ENCODE results near the gene SHOX.

GRCh38 chrX:633985-634958, 3.7 kb downstream of the SHOX start:
- TF ChIP-seq CTCF (IDR thresholded peaks at IDR 0.05 in 2 of 3, conservative IDR thresholded peaks at IDR 0.05 in 1 of 3; ENCODE audit: control insufficient read depth in 2 of 3, extremely low read depth in 1 of 3, insufficient read depth in 1 of 3, low read depth in 3 of 3, low read length in 3 of 3) (no peak), POLR2A (IDR thresholded peaks at IDR 0.05; ENCODE audit: low read depth, low read length) (no peak), EGR1 (IDR thresholded peaks at IDR 0.05; ENCODE audit: borderline replicate concordance in 1 of 2, low read depth in 2 of 2, low read length in 2 of 2) (no peak), BHLHE40 (IDR thresholded peaks at IDR 0.05; ENCODE audit: borderline replicate concordance in 1 of 2, low read depth in 2 of 2, low read length in 1 of 2) (no peak), E2F4 (IDR thresholded peaks at IDR 0.05; ENCODE audit: low read depth, low read length) (no peak), LARP7 (IDR thresholded peaks at IDR 0.05) (no peak), POLR2AphosphoS2 (IDR thresholded peaks at IDR 0.05; ENCODE audit: low read depth, low read length) (no peak), CREB1 (IDR thresholded peaks at IDR 0.05; ENCODE audit: low read depth) (no peak), PML (IDR thresholded peaks at IDR 0.05; ENCODE audit: low read length) (no peak)

Data from GM12878 (cell line).